Central memory CD8-positive, alpha-beta T cell (primary cell): ENCODE results near the gene CCDC117.
"Not testable (repeated sequence)": the region's sequence is repeated elsewhere in the genome, so short reads cannot be mapped to it uniquely, and the experiment has no call there.

ENCODE experiments used
- ATAC-seq: fragments of 150-1000 bp; cut with Tn5 transposase; replicated peaks from 2 replicates; pipeline ENCODE4 v1.10.0; 2022; ENCODE audit warnings: mild to moderate bottlenecking, moderate FRiP score, moderate number of reproducible peaks; ENCODE audit not compliant: poor library complexity, severe bottlenecking; ENCODE audit errors: extremely low read depth
- DNase-seq, 2 donors: peaks; one replicate each; pipeline ENCODE4 v3.0.0; 2021; ENCODE audit warnings: low spot score in 2 of 2
- H3K27ac Mint-ChIP-seq: one replicate; pipeline ENCODE4 v1.8.0; 2022; ENCODE audit warnings: low read depth, mild to moderate bottlenecking, moderate library complexity, mixed read lengths
- H3K27me3 Mint-ChIP-seq: one replicate; pipeline ENCODE4 v1.8.0; 2022; ENCODE audit warnings: mixed read lengths
- H3K36me3 Mint-ChIP-seq: one replicate; pipeline ENCODE4 v1.8.0; 2022; ENCODE audit warnings: mild to moderate bottlenecking, moderate library complexity, mixed read lengths; ENCODE audit not compliant: insufficient read depth
- H3K4me1 Mint-ChIP-seq: one replicate; pipeline ENCODE4 v1.8.0; 2022; ENCODE audit warnings: mixed read lengths
- H3K4me3 Mint-ChIP-seq: one replicate; pipeline ENCODE4 v1.8.0; 2022; ENCODE audit warnings: mild to moderate bottlenecking, moderate library complexity, mixed read lengths
- H3K9me3 Mint-ChIP-seq: one replicate; pipeline ENCODE4 v1.8.0; 2022; ENCODE audit warnings: mixed read lengths

The CCDC117 gene, protein sequence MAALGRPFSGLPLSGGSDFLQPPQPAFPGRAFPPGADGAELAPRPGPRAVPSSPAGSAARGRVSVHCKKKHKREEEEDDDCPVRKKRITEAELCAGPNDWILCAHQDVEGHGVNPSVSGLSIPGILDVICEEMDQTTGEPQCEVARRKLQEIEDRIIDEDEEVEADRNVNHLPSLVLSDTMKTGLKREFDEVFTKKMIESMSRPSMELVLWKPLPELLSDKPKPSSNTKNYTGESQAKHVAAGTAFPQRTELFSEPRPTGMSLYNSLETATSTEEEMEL

DNA sequence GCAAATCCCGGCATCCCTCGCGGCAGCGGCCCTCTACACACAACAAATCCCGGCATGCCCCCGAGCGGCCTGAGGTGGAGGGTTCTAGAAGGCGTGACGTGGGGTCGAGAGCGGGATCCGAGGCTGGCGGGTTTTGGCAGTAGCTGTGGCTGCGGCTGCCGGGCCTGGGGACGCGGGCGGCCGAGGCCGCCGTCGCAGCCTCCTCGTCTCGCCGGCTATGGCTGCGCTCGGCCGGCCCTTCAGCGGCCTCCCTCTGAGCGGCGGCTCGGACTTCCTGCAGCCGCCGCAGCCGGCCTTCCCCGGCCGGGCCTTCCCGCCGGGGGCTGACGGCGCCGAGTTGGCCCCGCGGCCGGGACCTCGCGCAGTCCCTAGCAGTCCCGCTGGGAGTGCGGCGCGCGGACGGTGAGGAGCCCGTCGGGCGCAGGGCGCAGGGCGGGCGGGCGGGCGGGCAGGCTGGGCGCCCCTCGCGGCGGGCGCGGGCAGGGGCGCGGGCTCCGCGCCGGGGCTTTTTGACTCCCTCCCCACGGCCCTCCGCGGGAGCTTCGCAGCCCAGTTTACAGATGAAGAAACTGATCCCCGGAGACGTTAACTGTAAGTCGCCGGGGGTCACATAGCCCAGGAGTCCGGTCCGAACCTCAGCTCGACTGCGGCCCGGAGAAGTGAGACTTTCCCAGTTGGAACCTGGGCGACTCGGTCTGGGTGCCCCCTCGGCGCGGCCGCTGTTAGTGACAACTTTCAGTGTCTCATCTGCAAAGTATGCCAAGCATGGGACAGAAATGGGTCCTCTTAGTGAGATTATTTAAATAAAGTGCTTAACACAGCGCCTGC lies at the start of gene CCDC117:
CCDC117 (plus strand) TSS at position 63 of the 828 bp plus-strand sequence; CDS start at position 218, 155 bp downstream.
- H3K4me1 Mint-ChIP-seq, result peaks cover 26% of the 10 kb centered on the region
- peaks cover 42% of the 10 kb centered on the region for H3K36me3 Mint-ChIP-seq
- no peaks in the 10 kb centered on the region for H3K27me3 Mint-ChIP-seq
- peak within 1 kb of the TSS; percentile 89 for H3K4me3 Mint-ChIP-seq
- no peaks in the 10 kb centered on the region for H3K9me3 Mint-ChIP-seq
- peak; percentile 83 for DNase-seq
- peak; percentile 96 for ATAC-seq
- H3K27ac Mint-ChIP-seq, result peak within 1 kb of the TSS; percentile 68

DNA sequence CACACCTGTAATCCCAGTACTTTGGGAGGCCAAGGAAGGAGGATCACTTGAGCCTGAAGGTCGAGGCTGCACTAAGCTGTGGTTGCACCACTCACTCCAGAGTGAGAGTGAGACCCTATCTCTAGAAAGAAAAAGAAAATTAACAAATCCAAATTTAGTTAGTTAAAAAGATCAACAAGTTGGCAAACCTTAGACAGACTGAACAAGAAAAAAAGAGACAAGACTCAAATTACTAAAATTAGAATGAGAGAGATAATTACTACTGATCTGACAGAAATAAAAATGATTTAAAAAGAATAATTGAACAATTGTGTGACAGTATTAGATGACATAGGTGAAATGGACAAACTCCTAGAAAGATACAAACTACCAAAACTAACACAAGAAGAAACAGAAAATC lies 44.5 kb upstream of the CCDC117 start:
- Mint-ChIP-seq H3K27ac (no peak overlapping the region), H3K4me3 (no peak overlapping the region), H3K27me3 (no peaks in the 10 kb centered on the region), H3K36me3 (peaks cover 5% of the 10 kb centered on the region), H3K9me3 (no peaks in the 10 kb centered on the region), H3K4me1 (no peaks in the 10 kb centered on the region)
- DNase-seq (no peak), ATAC-seq (no peak)

GRCh38 chr22:28728621-28729313 lies 43.7 kb upstream of the CCDC117 start:
- DNase-seq, result no peak
- no peak for ATAC-seq
- Mint-ChIP-seq H3K4me1 (no peaks in the 10 kb centered on the region), H3K36me3 (peaks cover 7% of the 10 kb centered on the region), H3K4me3 (no peak overlapping the region), H3K27me3 (no peaks in the 10 kb centered on the region), H3K27ac (no peak overlapping the region), H3K9me3 (no peaks in the 10 kb centered on the region)

- H3K27ac Mint-ChIP-seq, result no peak overlapping the region
- no peak overlapping the region for H3K4me3 Mint-ChIP-seq
- H3K36me3 Mint-ChIP-seq, result peaks cover 7% of the 10 kb centered on the region
- no peaks in the 10 kb centered on the region for H3K27me3 Mint-ChIP-seq
- DNase-seq, result no peak
- H3K9me3 Mint-ChIP-seq, result no peaks in the 10 kb centered on the region
- no peaks in the 10 kb centered on the region for H3K4me1 Mint-ChIP-seq
- ATAC-seq, result no peak
These were observed 42.3 kb upstream of the CCDC117 start for GRCh38 chr22:28730179-28730578.

DNA sequence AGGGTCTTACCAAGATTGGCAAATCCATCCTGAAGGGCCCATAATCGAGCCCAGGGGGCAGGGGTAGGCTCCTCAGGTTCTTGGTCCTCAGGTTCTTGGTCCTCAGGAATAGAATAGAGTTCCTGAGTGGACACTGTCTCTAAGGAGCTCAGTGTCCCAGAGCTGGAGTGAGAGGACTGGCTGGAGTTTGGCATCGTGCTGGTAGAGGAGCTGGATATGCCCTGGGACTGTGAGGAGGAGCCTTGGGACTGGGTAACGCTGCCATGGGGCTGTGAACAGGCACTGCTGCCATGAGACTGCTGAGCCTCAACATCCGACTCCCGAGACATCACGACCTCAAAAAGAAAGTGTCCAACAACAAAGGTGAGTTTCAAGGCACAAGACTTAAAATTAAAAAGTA lies 38.1 kb upstream of the CCDC117 start:
- DNase-seq (no peak), ATAC-seq (no peak)
- H3K27me3 Mint-ChIP-seq, result no peaks in the 10 kb centered on the region
- no peak overlapping the region for H3K27ac Mint-ChIP-seq
- no peaks in the 10 kb centered on the region for H3K9me3 Mint-ChIP-seq
- H3K36me3 Mint-ChIP-seq, result peaks cover 4% of the 10 kb centered on the region
- H3K4me3 Mint-ChIP-seq, result no peak overlapping the region
- no peaks in the 10 kb centered on the region for H3K4me1 Mint-ChIP-seq

DNA sequence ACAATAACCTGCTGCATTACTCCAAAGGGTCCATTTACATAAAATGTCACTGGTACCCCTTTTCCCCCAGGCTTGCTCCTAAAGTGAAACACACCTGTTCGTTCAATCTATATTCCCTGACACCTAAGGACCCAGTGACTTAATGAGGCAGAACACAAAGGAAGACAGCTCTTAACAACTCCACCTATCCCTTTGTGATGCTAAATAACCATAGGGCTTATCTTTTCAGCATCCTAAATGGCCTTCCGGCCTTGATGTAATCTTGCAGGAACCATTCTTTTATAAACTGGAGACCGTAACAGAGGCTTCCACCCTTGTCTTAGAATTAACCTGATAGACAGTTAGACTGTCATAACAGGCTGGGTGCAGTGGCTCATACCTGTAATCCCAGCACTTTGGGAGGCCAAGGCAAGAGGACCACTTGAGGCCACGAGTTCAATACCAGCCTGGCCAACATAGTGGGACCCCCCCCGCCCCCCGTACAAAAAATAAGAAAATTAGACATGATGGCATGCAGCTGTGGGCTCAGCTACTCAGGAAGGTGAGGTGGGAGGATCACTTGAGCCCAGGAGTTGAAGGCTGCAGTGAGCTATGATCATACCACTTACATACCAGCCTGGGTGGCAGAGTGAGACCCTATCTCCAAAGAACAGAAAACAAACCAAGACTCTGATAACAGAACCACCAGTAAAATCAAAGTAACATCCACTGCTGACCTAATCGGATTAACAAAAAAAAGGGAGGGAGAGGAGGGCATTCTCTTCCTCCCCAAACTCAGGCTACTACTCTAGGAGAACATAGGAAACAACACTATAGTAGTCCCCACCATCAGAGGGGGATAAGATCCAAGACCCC lies 36.0 kb upstream of the CCDC117 start:
- Mint-ChIP-seq H3K27ac (no peak overlapping the region), H3K36me3 (peaks cover 7% of the 10 kb centered on the region), H3K27me3 (no peaks in the 10 kb centered on the region), H3K9me3 (no peaks in the 10 kb centered on the region), H3K4me1 (peaks cover 5% of the 10 kb centered on the region), H3K4me3 (no peak overlapping the region)
- ATAC-seq (no peak), DNase-seq (no peak)

DNA sequence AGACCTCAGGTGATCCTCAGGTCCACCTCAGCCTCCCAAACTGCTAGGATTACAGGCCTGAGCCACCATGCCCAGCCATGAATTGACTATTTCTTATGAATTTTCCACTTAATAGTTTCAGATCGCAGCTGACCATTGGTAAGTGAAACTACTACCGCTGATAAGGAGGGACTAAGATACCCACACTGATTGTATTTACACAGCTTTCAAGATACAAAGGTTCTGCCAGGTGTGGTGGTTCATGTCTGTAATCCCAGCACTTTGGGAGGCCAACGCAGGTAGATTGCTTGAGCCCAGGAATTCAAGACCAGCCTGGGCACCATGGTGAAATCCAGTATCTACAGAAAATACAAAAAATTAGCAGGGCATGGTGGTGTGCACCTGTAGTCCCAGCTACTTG lies 34.8 kb upstream of the CCDC117 start:
- H3K4me3 Mint-ChIP-seq, result no peak overlapping the region
- no peak overlapping the region for H3K27ac Mint-ChIP-seq
- ATAC-seq (no peak), DNase-seq (no peak)
- H3K9me3 Mint-ChIP-seq, result no peaks in the 10 kb centered on the region
- H3K36me3 Mint-ChIP-seq, result peaks cover 12% of the 10 kb centered on the region
- H3K4me1 Mint-ChIP-seq, result peaks cover 14% of the 10 kb centered on the region
- no peaks in the 10 kb centered on the region for H3K27me3 Mint-ChIP-seq

DNA sequence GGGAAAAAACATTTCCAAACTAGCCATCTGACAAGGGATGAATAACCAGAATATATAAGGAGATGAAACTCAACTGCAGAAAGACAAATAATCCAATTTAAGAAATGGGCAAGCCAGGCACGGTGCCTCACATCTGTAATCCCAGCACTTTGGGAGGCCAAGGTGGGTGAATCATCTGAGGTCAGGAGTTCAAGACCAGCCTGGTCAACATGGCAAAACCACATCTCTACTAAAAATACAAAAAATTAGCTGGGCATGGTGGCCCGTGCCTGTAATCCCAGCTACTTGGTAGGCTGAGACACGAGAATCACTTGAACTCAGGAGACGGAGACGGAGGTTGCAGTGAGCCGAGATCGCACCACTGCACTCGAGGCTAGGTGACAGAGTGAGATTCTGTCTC lies 33.6 kb upstream of the CCDC117 start:
- not testable (repeated sequence) for H3K4me3 Mint-ChIP-seq, H3K27me3 Mint-ChIP-seq, DNase-seq, H3K27ac Mint-ChIP-seq, ATAC-seq, H3K9me3 Mint-ChIP-seq
- Mint-ChIP-seq H3K36me3 (peaks cover 11% of the 10 kb centered on the region), H3K4me1 (peaks cover 20% of the 10 kb centered on the region)

GRCh38 chr22:28741200-28741784 lies 31.2 kb upstream of the CCDC117 start:
- Mint-ChIP-seq H3K4me1 (peaks cover 20% of the 10 kb centered on the region), H3K27me3 (no peaks in the 10 kb centered on the region), H3K27ac (peak overlapping the region; percentile 84), H3K36me3 (peaks cover 29% of the 10 kb centered on the region), H3K9me3 (no peaks in the 10 kb centered on the region), H3K4me3 (peak overlapping the region; percentile 78)
- ATAC-seq (no peak), DNase-seq (no peak)

DNA sequence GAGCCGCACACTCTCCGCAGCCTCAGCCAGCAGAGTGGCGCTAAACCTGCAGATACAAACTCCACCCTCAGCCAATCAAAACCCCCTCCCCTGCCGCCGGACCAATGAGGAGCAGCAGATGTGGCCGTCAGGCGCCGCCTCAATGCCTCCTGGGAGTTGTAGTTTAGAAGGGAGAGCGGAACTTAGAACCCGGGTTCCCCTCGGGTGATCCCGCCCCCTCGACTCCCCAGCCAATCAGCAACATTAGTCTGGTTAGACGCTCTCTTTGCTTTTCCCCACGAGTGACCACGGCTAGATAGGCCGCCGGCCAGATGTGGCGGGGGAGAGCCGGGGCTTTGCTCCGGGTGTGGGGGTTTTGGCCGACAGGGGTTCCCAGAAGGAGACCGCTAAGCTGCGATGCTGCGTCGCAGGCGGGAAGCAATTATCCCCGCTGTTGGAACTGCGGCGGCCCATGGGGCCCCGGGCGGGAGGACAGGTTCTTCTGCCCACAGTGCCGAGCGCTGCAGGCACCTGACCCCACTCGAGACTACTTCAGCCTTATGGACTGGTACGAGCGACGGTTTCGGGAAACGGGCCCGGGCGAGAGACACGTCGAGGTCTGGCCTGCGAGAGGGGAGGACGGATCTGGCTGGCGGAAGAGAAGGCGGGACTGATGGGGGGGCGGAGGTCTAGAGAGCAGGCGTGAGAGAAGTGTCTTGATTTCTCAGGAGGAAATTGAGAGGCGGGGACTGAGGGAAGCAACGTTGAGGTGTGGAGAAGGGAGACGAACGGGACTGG lies 30.5 kb upstream of the CCDC117 start, which contains the start of the genes CHEK2 and HSCB:
CHEK2 (minus strand) TSS at position 36 of the 777 bp plus-strand sequence. CDS start 7,099 bp downstream, outside the sequence.
HSCB (plus strand) TSS at position 255 of the 777 bp plus-strand sequence; CDS start at position 312, 57 bp downstream.
- peaks cover 31% of the 10 kb centered on the region for H3K36me3 Mint-ChIP-seq

DNA sequence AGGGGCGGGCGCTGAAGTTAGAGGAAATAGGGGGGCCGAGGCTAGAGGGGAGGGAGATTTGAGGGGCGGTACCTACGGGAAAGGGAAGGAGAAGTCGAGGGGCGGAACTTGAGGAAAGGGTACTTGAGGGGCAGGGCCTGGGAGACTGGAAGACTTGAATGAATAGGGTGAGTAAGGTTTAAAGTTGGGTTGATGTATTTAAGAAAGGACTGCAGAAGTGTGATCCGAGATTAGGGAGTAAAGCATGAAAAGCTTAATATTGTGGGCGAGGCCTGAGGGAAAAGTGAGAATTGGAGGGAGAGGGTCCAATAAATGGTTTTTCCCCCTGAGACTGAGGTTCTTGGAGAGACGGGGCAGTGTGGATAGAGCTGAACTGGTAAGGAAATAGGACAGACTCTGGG lies 29.9 kb upstream of the CCDC117 start:
- no peak for DNase-seq
- no peak for ATAC-seq
- H3K4me3 Mint-ChIP-seq, result peak overlapping the region; percentile 78

More for the DNA sequence above, 30.5 kb upstream of the CCDC117 start, which contains the start of the genes CHEK2 and HSCB:
- Mint-ChIP-seq H3K9me3 (no peaks in the 10 kb centered on the region), H3K4me1 (peaks cover 20% of the 10 kb centered on the region), H3K27ac (peak within 1 kb of the TSS; percentile 84), H3K27me3 (no peaks in the 10 kb centered on the region), H3K4me3 (peak within 1 kb of the TSS; percentile 78)
- peak; percentile 88 to 96 for DNase-seq
- ATAC-seq, result peak; percentile 96

More for the DNA sequence above, 29.9 kb upstream of the CCDC117 start:
- peaks cover 35% of the 10 kb centered on the region for H3K36me3 Mint-ChIP-seq
- peaks cover 20% of the 10 kb centered on the region for H3K4me1 Mint-ChIP-seq
- no peaks in the 10 kb centered on the region for H3K9me3 Mint-ChIP-seq
- H3K27me3 Mint-ChIP-seq, result no peaks in the 10 kb centered on the region
- peak overlapping the region; percentile 84 for H3K27ac Mint-ChIP-seq
